HepG2 (cell line): Measurements from ENCODE around the gene RMND5A. TPM values are rescaled to one million over a fixed set of nuclear protein-coding genes. Genes with fewer than 3 reads are reported as not detected.
A peak's percentile ranks its signal among the peaks of the same experiment; 100 is the strongest.

Source experiments
- ATAC-seq: fragments of 200-7000 bp; cut with Tn5 transposase; 3 replicates; pipeline ENCODE4 v1.9.1; 2020; ENCODE audit warnings: mild to moderate bottlenecking, moderate library complexity
- BruUV-seq: library from RNA; stranded (reverse); fragments of 400-500 nt; replicated peaks from 2 replicates; lab custom pipeline; 2021; lab: Mats Ljungman, UMichigan
- CTCF ChIA-PET: fragments of 300-600 bp; formaldehyde crosslinking; extraction: SDS; loops from one replicate; lab custom pipeline; 2021; ENCODE audit warnings: low total read pairs, inconsistent platforms, low intra/inter-chr PET ratio; lab: Yijun Ruan, JAX
- POLR2A ChIA-PET: fragments of 350-600 bp; sonication (Branson Sonifier 250); formaldehyde crosslinking; loops from one replicate; lab custom pipeline; 2020; ENCODE audit warnings: antibody characterized with exemption, inconsistent platforms; lab: Yijun Ruan, JAX
- DNase-seq: peaks from one replicate; pipeline ENCODE4 v3.0.0-alpha.2; 2015; ENCODE audit warnings: low spot score
- FAIRE-seq: peaks from 3 replicates; lab custom pipeline; 2011; peaks lifted over from hg19 to GRCh38; lab: Jason Lieb, UNC
- H2AFZ ChIP-seq: one replicate; pipeline ENCODE4 v1.6.1; 2011; ENCODE audit warnings: low read length, inconsistent platforms
- H3K27ac ChIP-seq: fragments of 300-600 bp; 3 replicates; pipeline ENCODE4 v1.8.0; 2011; ENCODE audit warnings: mixed run types, mild to moderate bottlenecking, mixed read lengths, low read length, inconsistent platforms; ENCODE audit not compliant: insufficient read depth; ENCODE audit errors: extremely low read length
- H3K27me3 ChIP-seq, 2 experiments: fragments of 200-600 bp in 1 of 2; 2 replicates in 1 of 2; 3 replicates in 1 of 2; pipeline versions ENCODE4 v1.6.0 to v1.8.0; 2011; ENCODE audit warnings: low read length in 2 of 2, mild to moderate bottlenecking in 2 of 2, moderate library complexity in 2 of 2, inconsistent platforms in 1 of 2; ENCODE audit not compliant: insufficient read depth in 2 of 2, control insufficient read depth in 1 of 2
- H3K36me3 ChIP-seq, 2 experiments: fragments of 200-600 bp in 1 of 2; replicated peaks in 1 of 2; 2 replicates in 1 of 2; 3 replicates in 1 of 2; pipeline versions ENCODE4 v1.5.1 to v1.8.0; 2011; ENCODE audit warnings: low read length in 2 of 2, inconsistent platforms in 1 of 2; ENCODE audit not compliant: insufficient read depth in 2 of 2, control insufficient read depth in 1 of 2
- H3K4me1 ChIP-seq: 2 replicates; pipeline ENCODE4 v1.5.1; 2012; ENCODE audit warnings: low read length, inconsistent platforms; ENCODE audit not compliant: insufficient read depth
- H3K4me2 ChIP-seq: 2 replicates; pipeline ENCODE4 v1.6.0; 2011; ENCODE audit warnings: low read depth, low read length, inconsistent platforms
- H3K4me3 ChIP-seq, 3 experiments: fragments of 200-600 bp in 1 of 3; sonication (generic), shearing (Covaris generic) in 1 of 3; replicated peaks in 1 of 3; 2 replicates each; pipeline ENCODE4 v1.5.1; 2011 to 2016; ENCODE audit warnings: low read length in 3 of 3, inconsistent platforms in 2 of 3, low read depth in 2 of 3, mild to moderate bottlenecking in 2 of 3, control low read depth in 1 of 3, mixed read lengths in 1 of 3; ENCODE audit not compliant: insufficient read depth in 1 of 3
- H3K79me2 ChIP-seq: one replicate; pipeline ENCODE4 v1.6.1; 2011; ENCODE audit warnings: low read length, inconsistent platforms; ENCODE audit not compliant: insufficient read depth
- H3K9ac ChIP-seq: 2 replicates; pipeline ENCODE4 v1.6.0; 2011; ENCODE audit warnings: mild to moderate bottlenecking, low read depth, low read length, inconsistent platforms; ENCODE audit not compliant: insufficient read depth
- H3K9me3 ChIP-seq: 2 replicates; pipeline ENCODE4 v1.5.1; 2012; ENCODE audit warnings: mild to moderate bottlenecking, low read length
- H4K20me1 ChIP-seq: 2 replicates; pipeline ENCODE4 v1.6.0; 2011; ENCODE audit warnings: inconsistent platforms, mild to moderate bottlenecking, low read length, moderate library complexity; ENCODE audit not compliant: insufficient read depth
- FOXC1 ChIP-seq: sonication (generic); formaldehyde crosslinking; IDR thresholded peaks from 2 replicates; pipeline ENCODE4 v1.8.0; 2022; ENCODE audit warnings: mild to moderate bottlenecking, missing genetic modification reagents, borderline replicate concordance
- GATA4 ChIP-seq: sonication (generic); IDR thresholded peaks from 2 replicates; pipeline ENCODE4 v1.6.1; 2016; ENCODE audit warnings: antibody characterized with exemption, low read depth, borderline replicate concordance
- HDAC1 ChIP-seq: sonication (generic); formaldehyde crosslinking; IDR thresholded peaks from 2 replicates; pipeline ENCODE4 v1.5.1; 2020; ENCODE audit warnings: mild to moderate bottlenecking, missing genetic modification reagents
- SP140L ChIP-seq: sonication (generic); formaldehyde crosslinking; IDR thresholded peaks from 2 replicates; pipeline ENCODE4 v1.4.0; 2020; ENCODE audit warnings: missing genetic modification reagents, borderline replicate concordance
- TEAD3 ChIP-seq: optimal IDR thresholded peaks from 2 replicates; pipeline ENCODE3; 2016; ENCODE audit warnings: borderline replicate concordance
- ZNF644 ChIP-seq: IDR thresholded peaks from 2 replicates; pipeline ENCODE4 v1.6.1; 2016; ENCODE audit warnings: low read depth
- ZNF7 ChIP-seq: IDR thresholded peaks from 2 replicates; pipeline ENCODE4 v1.6.1; 2016; ENCODE audit warnings: missing biosample characterization, missing genetic modification reagents
- WGBS: methylation state at CpG from one replicate; pipeline ENCODE4 v1.1.6; 2017; ENCODE audit warnings: low lambda C conversion rate; 5-methylcytosine and 5-hydroxymethylcytosine counted together
- in situ Hi-C: cut with HindIII; loops from 2 replicates; pipeline ENCODE4 v1.10.0; 2017; ENCODE audit warnings: low pct_unique_long_range_greater_than_20kb; ENCODE audit not compliant: extremely low pct_ligation_motif_present
- intact Hi-C: fragments of 100-400 bp; cut with micrococcal nuclease; formaldehyde crosslinking; loops from one replicate; pipeline ENCODE4 v1.10.0; 2022; ENCODE audit not compliant: unreplicated experiment
- polyA plus RNA-seq, 8 experiments: library from polyadenylated mRNA; depleted of rRNA in 3 of 8; stranded (reverse) in 7 of 8; unstranded in 1 of 8; fragments of >200 nt; fragmentation: Illumina TruSeq in 4 of 8; extraction: Trizol in 4 of 8; gene quantifications; 2 replicates each; pipeline versions ENCODE4 v1.2.1 to v1.2.3, GENCODE V29; 2011 to 2016; ENCODE audit warnings: low read depth in 4 of 8, missing spikeins in 1 of 8, mixed read lengths in 1 of 8; ENCODE audit not compliant: insufficient read depth in 1 of 8
- total RNA-seq, 5 experiments: library from RNA; depleted of rRNA; stranded (reverse); fragments of >200 nt; fragmentation: Illumina TruSeq; extraction: Trizol; gene quantifications; 2 replicates each; pipeline ENCODE4 v1.2.3, GENCODE V29; 2016; ENCODE audit warnings: low read depth in 1 of 5
- TF ChIP-seq, protein P1 (sequence below): IDR thresholded peaks from 2 replicates; pipeline ENCODE4 v1.6.1; 2016; ENCODE audit warnings: mild to moderate bottlenecking
- TF ChIP-seq, protein P2 (sequence below): IDR thresholded peaks from 2 replicates; pipeline ENCODE4 v1.4.0; 2020; ENCODE audit warnings: mild to moderate bottlenecking, missing genetic modification reagents
- TF ChIP-seq, protein P3 (sequence below): IDR thresholded peaks from 2 replicates; pipeline ENCODE4 v1.6.1; 2016; ENCODE audit warnings: low read depth
- TF ChIP-seq, protein P4 (sequence below): sonication (generic); formaldehyde crosslinking; IDR thresholded peaks from 2 replicates; pipeline ENCODE4 v1.4.0; 2020; ENCODE audit warnings: missing genetic modification reagents

RMND5A gene
- total and polyA plus RNA-seq, 2 of the 13 experiments (the other 11 are each of a cell fraction or from before 2014, with no cell fraction given) = 31.0 to 66.4 TPM

DNA sequence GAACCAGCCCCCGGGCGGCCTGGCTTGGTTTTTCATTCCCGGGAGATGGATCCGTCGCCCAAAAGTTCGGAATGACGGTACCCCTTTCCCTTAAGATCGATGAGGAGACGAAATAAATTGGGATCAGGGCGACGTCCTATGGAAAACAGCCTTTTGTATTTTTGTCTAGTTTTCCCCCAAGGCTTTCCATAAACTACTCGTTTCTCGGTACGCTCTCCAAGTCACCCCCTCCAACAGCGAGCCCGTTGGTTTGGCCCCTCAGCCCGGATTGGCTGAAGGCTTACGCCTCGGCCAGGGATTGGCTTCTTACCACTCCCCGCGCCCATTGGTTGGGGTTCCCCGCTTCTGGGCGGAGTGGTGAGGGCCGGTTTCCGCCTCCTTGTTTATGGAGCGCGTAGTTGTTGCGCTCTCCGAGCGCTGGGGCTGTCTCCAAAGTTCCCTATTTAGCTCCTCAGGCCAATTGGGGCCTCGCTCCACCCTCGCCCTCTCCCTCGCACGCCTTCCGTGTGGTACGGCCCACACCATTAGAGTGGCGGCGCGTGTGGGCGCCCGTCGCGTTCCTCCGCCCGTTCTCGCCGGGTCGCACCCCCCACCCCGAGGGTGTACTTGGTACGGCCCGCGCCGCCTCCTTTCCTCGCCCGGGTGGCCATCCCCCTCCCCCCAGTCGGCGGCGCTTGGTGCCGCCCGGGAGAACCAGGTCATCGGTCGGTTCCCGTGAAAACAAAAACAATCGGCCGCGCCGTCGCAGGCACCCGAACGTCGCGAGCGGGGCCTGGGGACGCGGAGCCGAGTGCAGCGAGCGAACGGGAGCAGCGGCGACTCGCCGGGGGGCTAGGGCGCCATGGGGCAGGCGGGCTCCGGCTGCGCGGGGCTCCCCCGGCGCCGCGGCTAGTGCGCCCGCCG lies at the start of gene RMND5A (continued):
- TF ChIP-seq, protein P1, sequence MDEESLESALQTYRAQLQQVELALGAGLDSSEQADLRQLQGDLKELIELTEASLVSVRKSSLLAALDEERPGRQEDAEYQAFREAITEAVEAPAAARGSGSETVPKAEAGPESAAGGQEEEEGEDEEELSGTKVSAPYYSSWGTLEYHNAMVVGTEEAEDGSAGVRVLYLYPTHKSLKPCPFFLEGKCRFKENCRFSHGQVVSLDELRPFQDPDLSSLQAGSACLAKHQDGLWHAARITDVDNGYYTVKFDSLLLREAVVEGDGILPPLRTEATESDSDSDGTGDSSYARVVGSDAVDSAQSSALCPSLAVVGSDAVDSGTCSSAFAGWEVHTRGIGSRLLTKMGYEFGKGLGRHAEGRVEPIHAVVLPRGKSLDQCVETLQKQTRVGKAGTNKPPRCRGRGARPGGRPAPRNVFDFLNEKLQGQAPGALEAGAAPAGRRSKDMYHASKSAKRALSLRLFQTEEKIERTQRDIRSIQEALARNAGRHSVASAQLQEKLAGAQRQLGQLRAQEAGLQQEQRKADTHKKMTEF (CRISPR knock-in tag) = peak; percentile 72

DNA sequence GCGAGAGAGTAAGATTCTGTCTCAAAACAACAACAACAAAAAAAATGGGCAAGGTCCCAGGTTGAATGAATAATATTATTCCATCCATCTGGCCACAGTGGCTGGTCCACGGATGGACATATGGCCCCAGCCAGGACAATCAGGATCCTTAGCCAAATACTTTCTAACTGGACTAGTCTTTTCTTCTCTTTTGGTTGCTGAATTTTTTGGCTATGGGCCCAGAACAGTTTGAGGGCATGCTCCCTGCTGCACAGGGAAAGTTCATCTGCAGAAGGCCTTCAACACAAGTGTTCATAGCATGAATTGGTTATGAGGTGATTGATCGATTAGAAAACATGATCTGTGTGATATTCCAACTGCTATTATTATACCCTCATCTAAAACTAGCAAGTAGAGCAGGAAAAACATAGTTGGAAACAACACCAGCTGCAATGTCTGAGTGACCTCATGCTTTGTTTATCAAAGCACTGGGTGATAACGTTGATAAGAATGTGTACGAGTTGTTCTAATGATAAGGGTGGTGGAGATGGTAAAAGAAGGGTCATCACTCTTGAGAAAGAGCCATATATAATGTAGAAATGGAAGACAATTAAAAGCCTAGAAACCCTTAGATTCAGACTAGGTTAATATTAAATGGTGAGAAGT lies 48.6 kb upstream of the RMND5A start:
- intact Hi-C loops (loop anchor here (5.0 kb wide), 1 partner anchor 34 kb away; no protein-coding TSS in a partner anchor), in situ Hi-C loops (loop anchor here (10.0 kb wide), 1 partner anchor 47 kb away; the partner anchor contains the start of gene RNF103)
- Histone ChIP-seq H3K4me1 (peaks cover 34% of the 10 kb centered on the region), H2AFZ (no peak overlapping the region), H3K27ac (no peak overlapping the region), H4K20me1 (no peaks in the 10 kb centered on the region), H3K4me3 (no peak overlapping the region), H3K9ac (no peak overlapping the region), H3K79me2 (no peaks in the 10 kb centered on the region), H3K36me3 (no peaks in the 10 kb centered on the region), H3K9me3 (no peaks in the 10 kb centered on the region), H3K27me3 (no peaks in the 10 kb centered on the region), H3K4me2 (no peak overlapping the region)
- ChIA-PET CTCF (no interaction called here), POLR2A (no interaction called here)
- peak; percentile 15 for DNase-seq
- peak; percentile 24 for ATAC-seq
- BruUV-seq = no TSS peak
- WGBS = 40% methylated on average over 5 of the region's 5 CpGs
- peak; percentile 34 for FAIRE-seq
- TF ChIP-seq TEAD3 (CRISPR knock-in tag) = peak; percentile 45
- peak; percentile 31; the same call in 1 of the 2 replicates for TF ChIP-seq GATA4
- TF ChIP-seq, protein P2, sequence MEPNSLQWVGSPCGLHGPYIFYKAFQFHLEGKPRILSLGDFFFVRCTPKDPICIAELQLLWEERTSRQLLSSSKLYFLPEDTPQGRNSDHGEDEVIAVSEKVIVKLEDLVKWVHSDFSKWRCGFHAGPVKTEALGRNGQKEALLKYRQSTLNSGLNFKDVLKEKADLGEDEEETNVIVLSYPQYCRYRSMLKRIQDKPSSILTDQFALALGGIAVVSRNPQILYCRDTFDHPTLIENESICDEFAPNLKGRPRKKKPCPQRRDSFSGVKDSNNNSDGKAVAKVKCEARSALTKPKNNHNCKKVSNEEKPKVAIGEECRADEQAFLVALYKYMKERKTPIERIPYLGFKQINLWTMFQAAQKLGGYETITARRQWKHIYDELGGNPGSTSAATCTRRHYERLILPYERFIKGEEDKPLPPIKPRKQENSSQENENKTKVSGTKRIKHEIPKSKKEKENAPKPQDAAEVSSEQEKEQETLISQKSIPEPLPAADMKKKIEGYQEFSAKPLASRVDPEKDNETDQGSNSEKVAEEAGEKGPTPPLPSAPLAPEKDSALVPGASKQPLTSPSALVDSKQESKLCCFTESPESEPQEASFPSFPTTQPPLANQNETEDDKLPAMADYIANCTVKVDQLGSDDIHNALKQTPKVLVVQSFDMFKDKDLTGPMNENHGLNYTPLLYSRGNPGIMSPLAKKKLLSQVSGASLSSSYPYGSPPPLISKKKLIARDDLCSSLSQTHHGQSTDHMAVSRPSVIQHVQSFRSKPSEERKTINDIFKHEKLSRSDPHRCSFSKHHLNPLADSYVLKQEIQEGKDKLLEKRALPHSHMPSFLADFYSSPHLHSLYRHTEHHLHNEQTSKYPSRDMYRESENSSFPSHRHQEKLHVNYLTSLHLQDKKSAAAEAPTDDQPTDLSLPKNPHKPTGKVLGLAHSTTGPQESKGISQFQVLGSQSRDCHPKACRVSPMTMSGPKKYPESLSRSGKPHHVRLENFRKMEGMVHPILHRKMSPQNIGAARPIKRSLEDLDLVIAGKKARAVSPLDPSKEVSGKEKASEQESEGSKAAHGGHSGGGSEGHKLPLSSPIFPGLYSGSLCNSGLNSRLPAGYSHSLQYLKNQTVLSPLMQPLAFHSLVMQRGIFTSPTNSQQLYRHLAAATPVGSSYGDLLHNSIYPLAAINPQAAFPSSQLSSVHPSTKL (CRISPR knock-in tag) = peak; percentile 24; the same call in 1 of the 2 replicates
- TF ChIP-seq, protein P3, sequence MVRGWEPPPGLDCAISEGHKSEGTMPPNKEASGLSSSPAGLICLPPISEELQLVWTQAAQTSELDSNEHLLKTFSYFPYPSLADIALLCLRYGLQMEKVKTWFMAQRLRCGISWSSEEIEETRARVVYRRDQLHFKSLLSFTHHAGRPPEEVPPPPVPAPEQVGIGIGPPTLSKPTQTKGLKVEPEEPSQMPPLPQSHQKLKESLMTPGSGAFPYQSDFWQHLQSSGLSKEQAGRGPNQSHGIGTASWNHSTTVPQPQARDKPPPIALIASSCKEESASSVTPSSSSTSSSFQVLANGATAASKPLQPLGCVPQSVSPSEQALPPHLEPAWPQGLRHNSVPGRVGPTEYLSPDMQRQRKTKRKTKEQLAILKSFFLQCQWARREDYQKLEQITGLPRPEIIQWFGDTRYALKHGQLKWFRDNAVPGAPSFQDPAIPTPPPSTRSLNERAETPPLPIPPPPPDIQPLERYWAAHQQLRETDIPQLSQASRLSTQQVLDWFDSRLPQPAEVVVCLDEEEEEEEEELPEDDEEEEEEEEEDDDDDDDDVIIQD (CRISPR knock-in tag) = peak; percentile 20; the same call in 1 of the 2 replicates
- TF ChIP-seq SP140L = no peak
- TF ChIP-seq, protein P4, sequence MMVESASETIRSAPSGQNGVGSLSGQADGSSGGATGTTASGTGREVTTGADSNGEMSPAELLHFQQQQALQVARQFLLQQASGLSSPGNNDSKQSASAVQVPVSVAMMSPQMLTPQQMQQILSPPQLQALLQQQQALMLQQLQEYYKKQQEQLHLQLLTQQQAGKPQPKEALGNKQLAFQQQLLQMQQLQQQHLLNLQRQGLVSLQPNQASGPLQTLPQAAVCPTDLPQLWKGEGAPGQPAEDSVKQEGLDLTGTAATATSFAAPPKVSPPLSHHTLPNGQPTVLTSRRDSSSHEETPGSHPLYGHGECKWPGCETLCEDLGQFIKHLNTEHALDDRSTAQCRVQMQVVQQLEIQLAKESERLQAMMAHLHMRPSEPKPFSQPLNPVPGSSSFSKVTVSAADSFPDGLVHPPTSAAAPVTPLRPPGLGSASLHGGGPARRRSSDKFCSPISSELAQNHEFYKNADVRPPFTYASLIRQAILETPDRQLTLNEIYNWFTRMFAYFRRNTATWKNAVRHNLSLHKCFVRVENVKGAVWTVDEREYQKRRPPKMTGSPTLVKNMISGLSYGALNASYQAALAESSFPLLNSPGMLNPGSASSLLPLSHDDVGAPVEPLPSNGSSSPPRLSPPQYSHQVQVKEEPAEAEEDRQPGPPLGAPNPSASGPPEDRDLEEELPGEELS (CRISPR knock-in tag) = peak; percentile 51
- TF ChIP-seq FOXC1 (CRISPR knock-in tag) = 0 out of 2 replicates have a peak, but pooled peaks have one; percentile 46
- TF ChIP-seq HDAC1 = 0 out of 2 replicates have a peak, but pooled peaks have one; percentile 20
- 0 out of 2 replicates have a peak, but pooled peaks have one; percentile 7 for TF ChIP-seq ZNF644
- no peak for TF ChIP-seq ZNF7
